Hepatocyte (in vitro differentiated cells): ENCODE data around the gene JAG2.

Source experiments
- EZH2 ChIP-seq: fragments of 200-600 bp; sonication (generic); IDR thresholded peaks from 2 replicates; pipeline ENCODE4 v1.6.1; 2016; ENCODE audit warnings: antibody characterized with exemption, mild to moderate bottlenecking, borderline replicate concordance
- TF ChIP-seq, protein P1 (sequence below): fragments of 200-600 bp; sonication (generic); IDR thresholded peaks from 2 replicates; pipeline ENCODE4 v1.5.1; 2016; ENCODE audit warnings: antibody characterized with exemption, mild to moderate bottlenecking; ENCODE audit not compliant: poor library complexity

DNA sequence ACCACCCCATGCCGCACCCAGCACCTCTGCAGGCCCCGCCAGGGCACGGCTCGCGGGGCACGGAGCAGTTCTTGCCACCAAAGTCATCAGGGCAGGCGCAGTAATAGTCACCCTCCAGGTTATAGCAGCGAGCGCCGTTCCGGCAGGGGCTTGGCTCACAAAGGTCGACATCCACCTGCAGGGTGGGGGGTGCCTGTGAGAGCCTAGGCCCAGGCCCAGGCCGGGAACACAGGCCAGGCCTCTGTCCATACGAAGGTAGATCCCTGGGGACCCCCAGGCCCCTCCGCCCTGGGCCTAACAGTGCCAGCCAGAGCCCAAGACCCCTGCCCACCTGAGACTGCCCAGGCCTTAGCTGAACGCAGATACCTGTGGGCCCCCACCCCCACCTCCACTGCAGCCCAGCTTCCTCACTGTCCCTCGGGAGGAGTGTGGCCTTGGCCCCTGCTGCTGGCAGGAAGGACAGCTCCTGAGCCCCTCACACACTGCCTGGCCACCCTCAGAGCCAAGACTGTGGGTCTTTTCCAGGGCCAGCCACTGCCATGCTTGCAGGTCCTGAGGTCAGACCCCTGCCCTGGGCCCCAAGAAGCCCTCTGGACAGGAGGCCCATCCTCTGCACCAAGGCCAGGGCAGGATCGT lies 19.3 kb downstream of the JAG2 start:
- TF ChIP-seq, protein P1, sequence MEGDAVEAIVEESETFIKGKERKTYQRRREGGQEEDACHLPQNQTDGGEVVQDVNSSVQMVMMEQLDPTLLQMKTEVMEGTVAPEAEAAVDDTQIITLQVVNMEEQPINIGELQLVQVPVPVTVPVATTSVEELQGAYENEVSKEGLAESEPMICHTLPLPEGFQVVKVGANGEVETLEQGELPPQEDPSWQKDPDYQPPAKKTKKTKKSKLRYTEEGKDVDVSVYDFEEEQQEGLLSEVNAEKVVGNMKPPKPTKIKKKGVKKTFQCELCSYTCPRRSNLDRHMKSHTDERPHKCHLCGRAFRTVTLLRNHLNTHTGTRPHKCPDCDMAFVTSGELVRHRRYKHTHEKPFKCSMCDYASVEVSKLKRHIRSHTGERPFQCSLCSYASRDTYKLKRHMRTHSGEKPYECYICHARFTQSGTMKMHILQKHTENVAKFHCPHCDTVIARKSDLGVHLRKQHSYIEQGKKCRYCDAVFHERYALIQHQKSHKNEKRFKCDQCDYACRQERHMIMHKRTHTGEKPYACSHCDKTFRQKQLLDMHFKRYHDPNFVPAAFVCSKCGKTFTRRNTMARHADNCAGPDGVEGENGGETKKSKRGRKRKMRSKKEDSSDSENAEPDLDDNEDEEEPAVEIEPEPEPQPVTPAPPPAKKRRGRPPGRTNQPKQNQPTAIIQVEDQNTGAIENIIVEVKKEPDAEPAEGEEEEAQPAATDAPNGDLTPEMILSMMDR = no peak
- TF ChIP-seq EZH2 = no peak
